PC-9 (cell line): ENCODE results near the gene PROZ. TPM values are rescaled to one million over a fixed set of nuclear protein-coding genes. Genes with fewer than 3 reads are reported as not detected.
A peak's percentile ranks its signal among the peaks of the same experiment; 100 is the strongest.

ENCODE experiments used
- BruUV-seq: library from RNA; stranded (reverse); fragments of 400-500 nt; replicated peaks from 2 replicates; lab custom pipeline; 2021; lab: Mats Ljungman, UMichigan
- CTCF ChIA-PET: fragments of 300-600 bp; sonication (Branson Sonifier 250); formaldehyde crosslinking; loops from one replicate; lab custom pipeline; 2022; ENCODE audit warnings: antibody characterized with exemption; lab: Charles Lee
- POLR2A ChIA-PET: fragments of 300-600 bp; sonication (Branson Sonifier 250); formaldehyde crosslinking; loops from one replicate; lab custom pipeline; 2022; ENCODE audit warnings: antibody characterized with exemption; ENCODE audit not compliant: unreplicated experiment; lab: Charles Lee
- DNase-seq, 2 experiments: peaks; one replicate each; pipeline versions ENCODE4 v3.0.0 to v3.0.0-alpha.2; 2015 to 2022; ENCODE audit warnings: mixed read lengths in 1 of 2
- H2AFZ ChIP-seq: fragments of 200-600 bp; sonication (generic); 2 replicates; pipeline ENCODE4 v1.8.1; 2017; ENCODE audit warnings: antibody characterized with exemption
- H3F3A ChIP-seq: fragments of 200-600 bp; sonication (generic); 2 replicates; pipeline ENCODE4 v1.8.1; 2017; ENCODE audit warnings: antibody characterized with exemption, mild to moderate bottlenecking, low read depth; ENCODE audit not compliant: insufficient read depth
- H3K27ac ChIP-seq: fragments of 200-600 bp; sonication (generic); 2 replicates; pipeline ENCODE4 v1.6.1; 2016; ENCODE audit warnings: mixed run types
- H3K27me3 ChIP-seq: fragments of 200-600 bp; sonication (generic); 2 replicates; pipeline ENCODE4 v1.6.1; 2016; ENCODE audit warnings: low read depth, mixed run types; ENCODE audit not compliant: insufficient read depth
- H3K36me3 ChIP-seq: fragments of 200-600 bp; sonication (generic); 2 replicates; pipeline ENCODE4 v1.6.1; 2016; ENCODE audit warnings: low read depth, mixed run types
- H3K4me1 ChIP-seq: fragments of 200-600 bp; sonication (generic); replicated peaks from 2 replicates; pipeline ENCODE4 v1.6.1; 2016; ENCODE audit warnings: mixed run types; ENCODE audit not compliant: insufficient read depth
- H3K4me2 ChIP-seq: fragments of 200-600 bp; sonication (generic); 2 replicates; pipeline ENCODE4 v1.6.1; 2017; ENCODE audit warnings: mixed run types
- H3K4me3 ChIP-seq: fragments of 200-600 bp; sonication (generic); 2 replicates; pipeline ENCODE4 v1.6.1; 2016; ENCODE audit warnings: mixed run types
- H3K79me2 ChIP-seq: fragments of 200-600 bp; sonication (generic); 2 replicates; pipeline ENCODE4 v1.6.1; 2017; ENCODE audit warnings: low read depth, mixed run types
- H3K9me2 ChIP-seq: fragments of 200-600 bp; sonication (generic); 2 replicates; pipeline ENCODE4 v1.8.1; 2017; ENCODE audit warnings: mild to moderate bottlenecking; ENCODE audit not compliant: insufficient read depth
- H3K9me3 ChIP-seq: fragments of 200-600 bp; sonication (generic); 2 replicates; pipeline ENCODE4 v1.8.1; 2016; ENCODE audit warnings: low read depth; ENCODE audit not compliant: insufficient read depth
- H4K20me1 ChIP-seq: fragments of 200-600 bp; sonication (generic); 2 replicates; pipeline ENCODE4 v1.8.1; 2017; ENCODE audit not compliant: insufficient read depth
- CTCF ChIP-seq: fragments of 200-600 bp; sonication (generic); conservative IDR thresholded peaks from 2 replicates; pipeline ENCODE4 v1.6.1; 2017; ENCODE audit warnings: mixed run types, antibody characterized with exemption, mild to moderate bottlenecking, moderate library complexity
- EZH2 ChIP-seq: fragments of 200-600 bp; sonication (generic); IDR thresholded peaks from 2 replicates; pipeline ENCODE4 v1.8.0; 2017; ENCODE audit warnings: antibody characterized with exemption, low read depth
- intact Hi-C: fragments of 100-400 bp; cut with micrococcal nuclease; formaldehyde crosslinking; loops from one replicate; pipeline ENCODE4 v1.10.0; 2022; ENCODE audit not compliant: unreplicated experiment
- total RNA-seq: library from RNA; stranded (reverse); gene quantifications from 2 replicates; pipeline ENCODE4 v1.2.3, GENCODE V29; 2021

Gene PROZ
- total RNA-seq, 1 experiment from 2014 or later, result not detected

GRCh38 chr13:113184568-113185440, 26.4 kb downstream of the PROZ start:
- no peaks in the 10 kb centered on the region for H3K9me3 ChIP-seq
- H3K4me1 ChIP-seq, result peaks cover 18% of the 10 kb centered on the region
- no peaks in the 10 kb centered on the region for H3K27me3 ChIP-seq
- no peak overlapping the region for H2AFZ ChIP-seq
- POLR2A ChIA-PET, result interaction anchor here (0.7 kb wide), 1 partner anchor 310 kb away, joined by 3 read pairs; no protein-coding TSS in a partner anchor
- no peak overlapping the region for H3K4me3 ChIP-seq
- intact Hi-C loops, result no loop called here
- no peak overlapping the region for H3K4me2 ChIP-seq
- CTCF ChIA-PET, result interaction anchor here (0.6 kb wide), 1 partner anchor 402 kb away, joined by 8 read pairs; no protein-coding TSS in a partner anchor
- peaks cover 9% of the 10 kb centered on the region for H4K20me1 ChIP-seq
- BruUV-seq, result no TSS peak
- TF ChIP-seq EZH2 (no peak), CTCF (no peak)
- no peak for DNase-seq
- peaks cover 25% of the 10 kb centered on the region for H3F3A ChIP-seq
- H3K27ac ChIP-seq, result no peak overlapping the region
- peaks cover 23% of the 10 kb centered on the region for H3K79me2 ChIP-seq
- peaks cover 54% of the 10 kb centered on the region for H3K36me3 ChIP-seq
- no peaks in the 10 kb centered on the region for H3K9me2 ChIP-seq

GRCh38 chr13:113186061-113186900, 27.8 kb downstream of the PROZ start:
- no peaks in the 10 kb centered on the region for H3K27me3 ChIP-seq
- peaks cover 23% of the 10 kb centered on the region for H3K79me2 ChIP-seq
- peak overlapping the region; percentile 66 for H3K27ac ChIP-seq
- ChIA-PET POLR2A (no interaction called here), CTCF (no interaction called here)
- peaks cover 52% of the 10 kb centered on the region for H3K36me3 ChIP-seq
- no peaks in the 10 kb centered on the region for H3K9me3 ChIP-seq
- H3K4me3 ChIP-seq, result no peak overlapping the region
- DNase-seq, result no peak
- BruUV-seq, result no TSS peak
- H3K4me1 ChIP-seq, result peaks cover 18% of the 10 kb centered on the region
- intact Hi-C loops, result no loop called here
- no peak for TF ChIP-seq EZH2
- TF ChIP-seq CTCF, result no peak
- peaks cover 25% of the 10 kb centered on the region for H3F3A ChIP-seq
- no peak overlapping the region for H2AFZ ChIP-seq
- peaks cover 7% of the 10 kb centered on the region for H4K20me1 ChIP-seq
- no peak overlapping the region for H3K4me2 ChIP-seq
- H3K9me2 ChIP-seq, result no peaks in the 10 kb centered on the region

- Histone ChIP-seq H3K4me3 (no peak overlapping the region), H3K9me3 (no peaks in the 10 kb centered on the region), H3K27me3 (no peaks in the 10 kb centered on the region), H3K27ac (peak overlapping the region; percentile 74), H3K4me2 (peak overlapping the region; percentile 56), H3K36me3 (peaks cover 43% of the 10 kb centered on the region), H3K4me1 (peaks cover 18% of the 10 kb centered on the region), H3F3A (peaks cover 25% of the 10 kb centered on the region), H3K79me2 (peaks cover 23% of the 10 kb centered on the region), H2AFZ (no peak overlapping the region), H3K9me2 (no peaks in the 10 kb centered on the region), H4K20me1 (peaks cover 8% of the 10 kb centered on the region)
- CTCF ChIA-PET, result no interaction called here
- intact Hi-C loops, result loop anchor here (1.0 kb wide), 1 partner anchor 9 kb away; no protein-coding TSS in a partner anchor
- DNase-seq, result peak; percentile 92 to 99
- BruUV-seq, result no TSS peak
- POLR2A ChIA-PET, result interaction anchor here (0.6 kb wide), 1 partner anchor 242 kb away, joined by 8 read pairs; no protein-coding TSS in a partner anchor
- no peak for TF ChIP-seq EZH2
- TF ChIP-seq CTCF, result 0 out of 2 replicates have a peak, but pooled peaks have one; percentile 26
Observed at GRCh38 chr13:113187263-113187669, 28.8 kb downstream of the PROZ start.
